DND-41 (cell line): ENCODE data around the gene THRB.

Experiments used
- EZH2 ChIP-seq: IDR thresholded peaks from 3 replicates; pipeline ENCODE4 v1.6.1; 2012; ENCODE audit warnings: borderline replicate concordance, low read depth, mild to moderate bottlenecking, moderate library complexity, low read length, inconsistent platforms; ENCODE audit not compliant: severe bottlenecking
- TF ChIP-seq, protein P1 (sequence below): IDR thresholded peaks from 2 replicates; pipeline ENCODE4 v1.5.1; 2012; ENCODE audit warnings: borderline replicate concordance, low read length, moderate library complexity, mild to moderate bottlenecking; ENCODE audit not compliant: poor library complexity, severe bottlenecking; ENCODE audit errors: extremely low read depth

DNA sequence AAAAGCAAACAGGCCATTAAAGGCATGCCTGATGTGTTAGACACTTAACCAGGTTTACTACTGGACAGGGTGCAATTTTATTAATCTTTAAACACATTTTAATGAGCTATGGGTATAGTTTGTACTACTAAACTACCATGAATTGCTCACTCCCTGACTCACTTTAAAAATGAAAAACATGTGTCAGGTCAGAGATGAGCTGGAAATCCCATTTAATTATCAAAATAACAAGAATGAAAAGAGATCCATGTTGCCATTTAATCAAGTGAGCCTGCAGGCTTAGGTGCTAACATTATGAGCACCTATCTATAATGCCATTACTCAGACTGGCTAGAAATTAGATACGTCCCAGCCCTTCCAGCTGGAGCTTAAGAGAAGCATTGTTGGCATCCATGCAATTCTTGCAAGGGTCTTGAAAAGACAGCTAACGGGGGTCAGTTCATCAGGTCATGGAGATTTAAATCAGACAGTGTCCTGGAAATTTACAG lies 224.4 kb downstream of the THRB start:
- TF ChIP-seq, protein P1, sequence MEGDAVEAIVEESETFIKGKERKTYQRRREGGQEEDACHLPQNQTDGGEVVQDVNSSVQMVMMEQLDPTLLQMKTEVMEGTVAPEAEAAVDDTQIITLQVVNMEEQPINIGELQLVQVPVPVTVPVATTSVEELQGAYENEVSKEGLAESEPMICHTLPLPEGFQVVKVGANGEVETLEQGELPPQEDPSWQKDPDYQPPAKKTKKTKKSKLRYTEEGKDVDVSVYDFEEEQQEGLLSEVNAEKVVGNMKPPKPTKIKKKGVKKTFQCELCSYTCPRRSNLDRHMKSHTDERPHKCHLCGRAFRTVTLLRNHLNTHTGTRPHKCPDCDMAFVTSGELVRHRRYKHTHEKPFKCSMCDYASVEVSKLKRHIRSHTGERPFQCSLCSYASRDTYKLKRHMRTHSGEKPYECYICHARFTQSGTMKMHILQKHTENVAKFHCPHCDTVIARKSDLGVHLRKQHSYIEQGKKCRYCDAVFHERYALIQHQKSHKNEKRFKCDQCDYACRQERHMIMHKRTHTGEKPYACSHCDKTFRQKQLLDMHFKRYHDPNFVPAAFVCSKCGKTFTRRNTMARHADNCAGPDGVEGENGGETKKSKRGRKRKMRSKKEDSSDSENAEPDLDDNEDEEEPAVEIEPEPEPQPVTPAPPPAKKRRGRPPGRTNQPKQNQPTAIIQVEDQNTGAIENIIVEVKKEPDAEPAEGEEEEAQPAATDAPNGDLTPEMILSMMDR, result no peak
- no peak for TF ChIP-seq EZH2
